ENCODE results near the gene KRT73. TPM values are rescaled to one million over a fixed set of nuclear protein-coding genes. Genes with fewer than 3 reads are reported as not detected.

The KRT73 gene
- total and polyA plus RNA-seq, 2 experiments from 2014 or later: not detected

DNA sequence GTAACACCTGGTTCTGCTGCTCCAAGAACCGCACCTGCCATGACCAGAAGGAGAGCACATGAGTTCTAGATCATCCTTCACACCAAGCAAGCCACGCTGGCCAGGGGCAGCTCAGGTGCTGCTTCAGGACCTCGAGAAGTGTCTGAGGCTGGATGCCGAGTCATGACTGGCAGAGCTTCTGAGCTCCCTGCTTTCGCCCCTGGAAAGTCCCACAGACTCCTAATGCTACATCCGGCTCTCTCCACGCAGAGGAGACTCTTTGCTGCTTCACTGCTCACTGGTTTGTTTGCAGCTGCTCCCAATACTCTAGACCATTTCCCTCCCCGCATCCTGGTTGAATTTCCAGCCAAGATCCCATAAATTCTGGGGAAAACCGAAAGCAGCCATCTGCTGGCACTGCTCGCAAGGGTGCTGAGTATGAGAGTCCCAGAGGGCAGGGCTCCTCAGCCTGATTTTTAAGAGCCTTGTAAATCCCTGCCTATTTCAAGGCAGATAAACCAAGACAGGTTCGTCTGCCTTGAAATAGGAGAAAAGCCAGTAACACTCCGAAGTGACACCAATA, 32.2 kb upstream of the KRT73 start:
- no peaks in the 10 kb centered on the region for H3K27me3 ChIP-seq (ENCODE audit: insufficient read depth)
- H3K9me2 ChIP-seq (ENCODE audit: insufficient read depth): 0 out of 2 replicates have a peak, but pooled peaks cover 4% of the 10 kb centered on the region
- Mint-ChIP-seq H3K4me1 (no peaks in the 10 kb centered on the region), H3K9me3 (peaks cover 10% of the 10 kb centered on the region; the same call in 2 of the 3 replicates), H3K4me3 (no peak overlapping the region), H3K36me3 (ENCODE audit: low read depth) (no peaks in the 10 kb centered on the region), H3K27me3 (ENCODE audit: insufficient read depth, low read depth, poor library complexity) (peaks cover 10% of the 10 kb centered on the region), H3K27ac (no peak overlapping the region)
- ATAC-seq: no peak
- no peaks in the 10 kb centered on the region for H3K4me1 ChIP-seq (ENCODE audit: insufficient read depth)
- H2AFZ ChIP-seq: no peak overlapping the region
- H3K4me3 ChIP-seq: no peak overlapping the region
- TF ChIP-seq EZH2phosphoT487 (IDR thresholded peaks at IDR 0.05; ENCODE audit: unreplicated experiment) (no peak), POLR2AphosphoS5 (IDR thresholded peaks at IDR 0.05; ENCODE audit: low read depth) (no peak), ZNF331 (CRISPR knock-in tag; IDR thresholded peaks at IDR 0.05; ENCODE audit: low read depth) (no peak), ZNF114 (CRISPR knock-in tag; IDR thresholded peaks at IDR 0.05) (no peak), JUNB (IDR thresholded peaks at IDR 0.05; ENCODE audit: unreplicated experiment) (no peak), NANOG (IDR thresholded peaks at IDR 0.05; ENCODE audit: borderline replicate concordance) (no peak), STAT1 (IDR thresholded peaks at IDR 0.05; ENCODE audit: unreplicated experiment) (no peak), CREB1 (CRISPR knock-in tag; IDR thresholded peaks at IDR 0.05; ENCODE audit: low read depth) (no peak), EZH2 (IDR thresholded peaks at IDR 0.05; ENCODE audit: low read depth, unreplicated experiment) (no peak)
- TF ChIP-seq, protein P1, sequence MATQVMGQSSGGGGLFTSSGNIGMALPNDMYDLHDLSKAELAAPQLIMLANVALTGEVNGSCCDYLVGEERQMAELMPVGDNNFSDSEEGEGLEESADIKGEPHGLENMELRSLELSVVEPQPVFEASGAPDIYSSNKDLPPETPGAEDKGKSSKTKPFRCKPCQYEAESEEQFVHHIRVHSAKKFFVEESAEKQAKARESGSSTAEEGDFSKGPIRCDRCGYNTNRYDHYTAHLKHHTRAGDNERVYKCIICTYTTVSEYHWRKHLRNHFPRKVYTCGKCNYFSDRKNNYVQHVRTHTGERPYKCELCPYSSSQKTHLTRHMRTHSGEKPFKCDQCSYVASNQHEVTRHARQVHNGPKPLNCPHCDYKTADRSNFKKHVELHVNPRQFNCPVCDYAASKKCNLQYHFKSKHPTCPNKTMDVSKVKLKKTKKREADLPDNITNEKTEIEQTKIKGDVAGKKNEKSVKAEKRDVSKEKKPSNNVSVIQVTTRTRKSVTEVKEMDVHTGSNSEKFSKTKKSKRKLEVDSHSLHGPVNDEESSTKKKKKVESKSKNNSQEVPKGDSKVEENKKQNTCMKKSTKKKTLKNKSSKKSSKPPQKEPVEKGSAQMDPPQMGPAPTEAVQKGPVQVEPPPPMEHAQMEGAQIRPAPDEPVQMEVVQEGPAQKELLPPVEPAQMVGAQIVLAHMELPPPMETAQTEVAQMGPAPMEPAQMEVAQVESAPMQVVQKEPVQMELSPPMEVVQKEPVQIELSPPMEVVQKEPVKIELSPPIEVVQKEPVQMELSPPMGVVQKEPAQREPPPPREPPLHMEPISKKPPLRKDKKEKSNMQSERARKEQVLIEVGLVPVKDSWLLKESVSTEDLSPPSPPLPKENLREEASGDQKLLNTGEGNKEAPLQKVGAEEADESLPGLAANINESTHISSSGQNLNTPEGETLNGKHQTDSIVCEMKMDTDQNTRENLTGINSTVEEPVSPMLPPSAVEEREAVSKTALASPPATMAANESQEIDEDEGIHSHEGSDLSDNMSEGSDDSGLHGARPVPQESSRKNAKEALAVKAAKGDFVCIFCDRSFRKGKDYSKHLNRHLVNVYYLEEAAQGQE (IDR thresholded peaks at IDR 0.05; ENCODE audit: unreplicated experiment): no peak
- TF ChIP-seq, protein P2, sequence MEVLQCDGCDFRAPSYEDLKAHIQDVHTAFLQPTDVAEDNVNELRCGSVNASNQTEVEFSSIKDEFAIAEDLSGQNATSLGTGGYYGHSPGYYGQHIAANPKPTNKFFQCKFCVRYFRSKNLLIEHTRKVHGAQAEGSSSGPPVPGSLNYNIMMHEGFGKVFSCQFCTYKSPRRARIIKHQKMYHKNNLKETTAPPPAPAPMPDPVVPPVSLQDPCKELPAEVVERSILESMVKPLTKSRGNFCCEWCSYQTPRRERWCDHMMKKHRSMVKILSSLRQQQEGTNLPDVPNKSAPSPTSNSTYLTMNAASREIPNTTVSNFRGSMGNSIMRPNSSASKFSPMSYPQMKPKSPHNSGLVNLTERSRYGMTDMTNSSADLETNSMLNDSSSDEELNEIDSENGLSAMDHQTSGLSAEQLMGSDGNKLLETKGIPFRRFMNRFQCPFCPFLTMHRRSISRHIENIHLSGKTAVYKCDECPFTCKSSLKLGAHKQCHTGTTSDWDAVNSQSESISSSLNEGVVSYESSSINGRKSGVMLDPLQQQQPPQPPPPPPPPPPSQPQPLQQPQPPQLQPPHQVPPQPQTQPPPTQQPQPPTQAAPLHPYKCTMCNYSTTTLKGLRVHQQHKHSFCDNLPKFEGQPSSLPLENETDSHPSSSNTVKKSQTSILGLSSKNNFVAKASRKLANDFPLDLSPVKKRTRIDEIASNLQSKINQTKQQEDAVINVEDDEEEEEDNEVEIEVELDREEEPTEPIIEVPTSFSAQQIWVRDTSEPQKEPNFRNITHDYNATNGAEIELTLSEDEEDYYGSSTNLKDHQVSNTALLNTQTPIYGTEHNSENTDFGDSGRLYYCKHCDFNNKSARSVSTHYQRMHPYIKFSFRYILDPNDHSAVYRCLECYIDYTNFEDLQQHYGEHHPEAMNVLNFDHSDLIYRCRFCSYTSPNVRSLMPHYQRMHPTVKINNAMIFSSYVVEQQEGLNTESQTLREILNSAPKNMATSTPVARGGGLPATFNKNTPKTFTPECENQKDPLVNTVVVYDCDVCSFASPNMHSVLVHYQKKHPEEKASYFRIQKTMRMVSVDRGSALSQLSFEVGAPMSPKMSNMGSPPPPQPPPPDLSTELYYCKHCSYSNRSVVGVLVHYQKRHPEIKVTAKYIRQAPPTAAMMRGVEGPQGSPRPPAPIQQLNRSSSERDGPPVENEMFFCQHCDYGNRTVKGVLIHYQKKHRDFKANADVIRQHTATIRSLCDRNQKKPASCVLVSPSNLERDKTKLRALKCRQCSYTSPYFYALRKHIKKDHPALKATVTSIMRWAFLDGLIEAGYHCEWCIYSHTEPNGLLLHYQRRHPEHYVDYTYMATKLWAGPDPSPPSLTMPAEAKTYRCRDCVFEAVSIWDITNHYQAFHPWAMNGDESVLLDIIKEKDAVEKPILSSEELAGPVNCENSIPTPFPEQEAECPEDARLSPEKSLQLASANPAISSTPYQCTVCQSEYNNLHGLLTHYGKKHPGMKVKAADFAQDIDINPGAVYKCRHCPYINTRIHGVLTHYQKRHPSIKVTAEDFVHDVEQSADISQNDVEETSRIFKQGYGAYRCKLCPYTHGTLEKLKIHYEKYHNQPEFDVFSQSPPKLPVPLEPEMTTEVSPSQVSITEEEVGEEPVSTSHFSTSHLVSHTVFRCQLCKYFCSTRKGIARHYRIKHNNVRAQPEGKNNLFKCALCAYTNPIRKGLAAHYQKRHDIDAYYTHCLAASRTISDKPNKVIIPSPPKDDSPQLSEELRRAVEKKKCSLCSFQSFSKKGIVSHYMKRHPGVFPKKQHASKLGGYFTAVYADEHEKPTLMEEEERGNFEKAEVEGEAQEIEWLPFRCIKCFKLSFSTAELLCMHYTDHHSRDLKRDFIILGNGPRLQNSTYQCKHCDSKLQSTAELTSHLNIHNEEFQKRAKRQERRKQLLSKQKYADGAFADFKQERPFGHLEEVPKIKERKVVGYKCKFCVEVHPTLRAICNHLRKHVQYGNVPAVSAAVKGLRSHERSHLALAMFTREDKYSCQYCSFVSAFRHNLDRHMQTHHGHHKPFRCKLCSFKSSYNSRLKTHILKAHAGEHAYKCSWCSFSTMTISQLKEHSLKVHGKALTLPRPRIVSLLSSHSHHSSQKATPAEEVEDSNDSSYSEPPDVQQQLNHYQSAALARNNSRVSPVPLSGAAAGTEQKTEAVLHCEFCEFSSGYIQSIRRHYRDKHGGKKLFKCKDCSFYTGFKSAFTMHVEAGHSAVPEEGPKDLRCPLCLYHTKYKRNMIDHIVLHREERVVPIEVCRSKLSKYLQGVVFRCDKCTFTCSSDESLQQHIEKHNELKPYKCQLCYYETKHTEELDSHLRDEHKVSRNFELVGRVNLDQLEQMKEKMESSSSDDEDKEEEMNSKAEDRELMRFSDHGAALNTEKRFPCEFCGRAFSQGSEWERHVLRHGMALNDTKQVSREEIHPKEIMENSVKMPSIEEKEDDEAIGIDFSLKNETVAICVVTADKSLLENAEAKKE (CRISPR knock-in tag; IDR thresholded peaks at IDR 0.05): no peak
- TF ChIP-seq, protein P3, sequence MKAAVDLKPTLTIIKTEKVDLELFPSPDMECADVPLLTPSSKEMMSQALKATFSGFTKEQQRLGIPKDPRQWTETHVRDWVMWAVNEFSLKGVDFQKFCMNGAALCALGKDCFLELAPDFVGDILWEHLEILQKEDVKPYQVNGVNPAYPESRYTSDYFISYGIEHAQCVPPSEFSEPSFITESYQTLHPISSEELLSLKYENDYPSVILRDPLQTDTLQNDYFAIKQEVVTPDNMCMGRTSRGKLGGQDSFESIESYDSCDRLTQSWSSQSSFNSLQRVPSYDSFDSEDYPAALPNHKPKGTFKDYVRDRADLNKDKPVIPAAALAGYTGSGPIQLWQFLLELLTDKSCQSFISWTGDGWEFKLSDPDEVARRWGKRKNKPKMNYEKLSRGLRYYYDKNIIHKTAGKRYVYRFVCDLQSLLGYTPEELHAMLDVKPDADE (IDR thresholded peaks at IDR 0.05): no peak
- TF ChIP-seq, protein P4, sequence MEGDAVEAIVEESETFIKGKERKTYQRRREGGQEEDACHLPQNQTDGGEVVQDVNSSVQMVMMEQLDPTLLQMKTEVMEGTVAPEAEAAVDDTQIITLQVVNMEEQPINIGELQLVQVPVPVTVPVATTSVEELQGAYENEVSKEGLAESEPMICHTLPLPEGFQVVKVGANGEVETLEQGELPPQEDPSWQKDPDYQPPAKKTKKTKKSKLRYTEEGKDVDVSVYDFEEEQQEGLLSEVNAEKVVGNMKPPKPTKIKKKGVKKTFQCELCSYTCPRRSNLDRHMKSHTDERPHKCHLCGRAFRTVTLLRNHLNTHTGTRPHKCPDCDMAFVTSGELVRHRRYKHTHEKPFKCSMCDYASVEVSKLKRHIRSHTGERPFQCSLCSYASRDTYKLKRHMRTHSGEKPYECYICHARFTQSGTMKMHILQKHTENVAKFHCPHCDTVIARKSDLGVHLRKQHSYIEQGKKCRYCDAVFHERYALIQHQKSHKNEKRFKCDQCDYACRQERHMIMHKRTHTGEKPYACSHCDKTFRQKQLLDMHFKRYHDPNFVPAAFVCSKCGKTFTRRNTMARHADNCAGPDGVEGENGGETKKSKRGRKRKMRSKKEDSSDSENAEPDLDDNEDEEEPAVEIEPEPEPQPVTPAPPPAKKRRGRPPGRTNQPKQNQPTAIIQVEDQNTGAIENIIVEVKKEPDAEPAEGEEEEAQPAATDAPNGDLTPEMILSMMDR (conservative IDR thresholded peaks at IDR 0.05; ENCODE audit: low read depth in 2 of 2): no peak
- H3K27ac ChIP-seq (ENCODE audit: low read depth): no peak overlapping the region
- no peak overlapping the region for H3K4me2 ChIP-seq
- H3K36me3 ChIP-seq (ENCODE audit: insufficient read depth): no peaks in the 10 kb centered on the region
- H4K20me1 ChIP-seq (replicated peaks; ENCODE audit: insufficient read depth): no peaks in the 10 kb centered on the region
- no peak for DNase-seq (ENCODE audit: low spot score)
- no peaks in the 10 kb centered on the region for H3K79me2 ChIP-seq (replicated peaks; ENCODE audit: insufficient read depth)
- H3F3A ChIP-seq (replicated peaks; ENCODE audit: low read depth): no peaks in the 10 kb centered on the region

Data from GM23338 (cell line).